A673 (cell line): ENCODE measurements around the gene MC2R. TPM values are rescaled to one million over a fixed set of nuclear protein-coding genes. Genes with fewer than 3 reads are reported as not detected.

ENCODE experiments used
- BruUV-seq: library from RNA; stranded (reverse); fragments of 400-500 nt; replicated peaks from 2 replicates; lab custom pipeline; 2021; lab: Mats Ljungman, UMichigan
- CTCF ChIA-PET: fragments of 300-600 bp; sonication (Branson Sonifier 250); formaldehyde crosslinking; loops from one replicate; lab custom pipeline; 2022; ENCODE audit warnings: antibody characterized with exemption; lab: Charles Lee
- POLR2A ChIA-PET: fragments of 300-600 bp; sonication (Branson Sonifier 250); formaldehyde crosslinking; loops from one replicate; lab custom pipeline; 2022; ENCODE audit warnings: antibody characterized with exemption; ENCODE audit not compliant: low non-redundant PET; lab: Charles Lee
- DNase-seq: peaks from one replicate; pipeline ENCODE4 v3.0.0-alpha.2; 2015; ENCODE audit warnings: low spot score
- H3K27ac ChIP-seq: fragments of 200-600 bp; sonication (generic); 2 replicates; pipeline ENCODE4 v1.5.1; 2016; ENCODE audit warnings: mixed run types, low read depth, mild to moderate bottlenecking, mixed read lengths, antibody characterized with exemption, low read length; ENCODE audit not compliant: poor library complexity, severe bottlenecking
- H3K27me3 ChIP-seq: fragments of 200-600 bp; sonication (generic); replicated peaks from 2 replicates; pipeline ENCODE4 v1.6.1; 2017; ENCODE audit warnings: mixed run types, low read depth, mild to moderate bottlenecking, mixed read lengths, antibody characterized with exemption, low read length; ENCODE audit not compliant: insufficient read depth, poor library complexity
- H3K36me3 ChIP-seq: fragments of 200-600 bp; sonication (generic); 2 replicates; pipeline ENCODE4 v1.6.1; 2016; ENCODE audit warnings: mixed run types, mild to moderate bottlenecking, mixed read lengths, antibody characterized with exemption, low read length; ENCODE audit not compliant: insufficient read depth, poor library complexity, severe bottlenecking
- H3K4me1 ChIP-seq: fragments of 200-600 bp; sonication (generic); 2 replicates; pipeline ENCODE4 v1.6.1; 2017; ENCODE audit warnings: mixed run types, mild to moderate bottlenecking, mixed read lengths, antibody characterized with exemption, low read length; ENCODE audit not compliant: insufficient read depth, poor library complexity, severe bottlenecking
- H3K4me3 ChIP-seq: fragments of 200-600 bp; sonication (generic); 2 replicates; pipeline ENCODE4 v1.5.1; 2016; ENCODE audit warnings: low read depth, mixed run types, mild to moderate bottlenecking, mixed read lengths, low read length; ENCODE audit not compliant: poor library complexity, severe bottlenecking
- H3K9me3 ChIP-seq: fragments of 200-600 bp; sonication (generic); 2 replicates; pipeline ENCODE4 v1.6.1; 2016; ENCODE audit warnings: mixed run types, low read depth, mild to moderate bottlenecking, mixed read lengths, antibody characterized with exemption, low read length; ENCODE audit not compliant: poor library complexity, severe bottlenecking
- CTCF ChIP-seq: fragments of 300-800, 200-600 bp; sonication (generic); conservative IDR thresholded peaks from 2 replicates; pipeline ENCODE4 v1.5.1; 2017; ENCODE audit warnings: low read depth, mild to moderate bottlenecking, antibody characterized with exemption, low read length, moderate library complexity, mixed read lengths
- EZH2 ChIP-seq: fragments of 200-600 bp; sonication (generic); IDR thresholded peaks from 2 replicates; pipeline ENCODE4 v1.6.1; 2017; ENCODE audit warnings: borderline replicate concordance, low read depth, mild to moderate bottlenecking, mixed read lengths, antibody characterized with exemption, low read length; ENCODE audit not compliant: poor library complexity, severe bottlenecking
- intact Hi-C: fragments of 100-400 bp; cut with micrococcal nuclease; formaldehyde crosslinking; loops from one replicate; pipeline ENCODE4 v1.10.0; 2022; ENCODE audit not compliant: unreplicated experiment
- total RNA-seq: library from RNA; stranded (reverse); gene quantifications from 2 replicates; pipeline ENCODE4 v1.2.3, GENCODE V29; 2021

Gene MC2R
- total RNA-seq, 1 experiment from 2014 or later, result not detected

- Histone ChIP-seq H3K9me3 (peaks cover 5% of the 10 kb centered on the region), H3K27me3 (peaks cover 5% of the 10 kb centered on the region), H3K4me3 (no peak overlapping the region), H3K36me3 (no peaks in the 10 kb centered on the region), H3K4me1 (no peaks in the 10 kb centered on the region), H3K27ac (no peak overlapping the region)
- no TSS peak for BruUV-seq
- ChIA-PET CTCF (no interaction called here), POLR2A (no interaction called here)
- TF ChIP-seq CTCF (no peak), EZH2 (no peak)
- DNase-seq, result no peak
- intact Hi-C loops, result no loop called here
Measured at GRCh38 chr18:13849791-13850190, 65.5 kb downstream of the MC2R start.

- H3K4me1 ChIP-seq, result no peaks in the 10 kb centered on the region
- H3K36me3 ChIP-seq, result no peaks in the 10 kb centered on the region
- BruUV-seq, result no TSS peak
- no peak overlapping the region for H3K4me3 ChIP-seq
- TF ChIP-seq EZH2 (no peak), CTCF (no peak)
- intact Hi-C loops, result loop anchor here (10.0 kb wide), 1 partner anchor 58 kb away; no protein-coding TSS in a partner anchor
- ChIA-PET CTCF (no interaction called here), POLR2A (no interaction called here)
- H3K27me3 ChIP-seq, result peaks cover 16% of the 10 kb centered on the region
- no peaks in the 10 kb centered on the region for H3K9me3 ChIP-seq
- no peak for DNase-seq
- H3K27ac ChIP-seq, result no peak overlapping the region
Measured at GRCh38 chr18:13836559-13836958, 78.8 kb downstream of the MC2R start.

GRCh38 chr18:13835202-13835601, 80.1 kb downstream of the MC2R start:
- DNase-seq, result no peak
- Histone ChIP-seq H3K4me3 (no peak overlapping the region), H3K36me3 (no peaks in the 10 kb centered on the region), H3K27ac (no peak overlapping the region), H3K27me3 (peaks cover 21% of the 10 kb centered on the region), H3K9me3 (no peaks in the 10 kb centered on the region), H3K4me1 (no peaks in the 10 kb centered on the region)
- intact Hi-C loops, result loop anchor here (10.0 kb wide), 1 partner anchor 60 kb away; no protein-coding TSS in a partner anchor
- ChIA-PET POLR2A (interaction anchor here (0.5 kb wide), 1 partner anchor 376 kb away, joined by 3 read pairs; no protein-coding TSS in a partner anchor), CTCF (no interaction called here)
- TF ChIP-seq CTCF (no peak), EZH2 (no peak)
- BruUV-seq, result no TSS peak
